NCI-H2227 treated with DMSO at 0.1 percent for 48 hours (cell line): ENCODE data around the gene ZNF516.

Experiments
- DNase-seq: peaks from one replicate; lab custom pipeline; 2025; lab: John Stamatoyannopoulos, UW

Gene ZNF516

GRCh38 chr18:76338088-76338487 lies 157.0 kb downstream of the ZNF516 start:
- no peak for DNase-seq

GRCh38 chr18:76335859-76336640 lies 159.0 kb downstream of the ZNF516 start:
- no peak for DNase-seq

GRCh38 chr18:76328140-76328539 lies 166.9 kb downstream of the ZNF516 start:
- no peak for DNase-seq

GRCh38 chr18:76323891-76324290 lies 171.2 kb downstream of the ZNF516 start:
- no peak for DNase-seq

GRCh38 chr18:76322686-76323085 lies 172.4 kb downstream of the ZNF516 start:
- no peak for DNase-seq

GRCh38 chr18:76319366-76319765 lies 175.7 kb downstream of the ZNF516 start:
- no peak for DNase-seq

GRCh38 chr18:76318607-76319006 lies 176.4 kb downstream of the ZNF516 start:
- no peak for DNase-seq

GRCh38 chr18:76317136-76317535 lies 177.9 kb downstream of the ZNF516 start:
- no peak for DNase-seq

GRCh38 chr18:76315722-76316230 lies 179.3 kb downstream of the ZNF516 start:
- DNase-seq, result no peak

GRCh38 chr18:76314496-76314895 lies 180.5 kb downstream of the ZNF516 start:
- no peak for DNase-seq

GRCh38 chr18:76314015-76314414 lies 181.0 kb downstream of the ZNF516 start:
- no peak for DNase-seq
